ENCODE results near the gene PARP14.

DNA sequence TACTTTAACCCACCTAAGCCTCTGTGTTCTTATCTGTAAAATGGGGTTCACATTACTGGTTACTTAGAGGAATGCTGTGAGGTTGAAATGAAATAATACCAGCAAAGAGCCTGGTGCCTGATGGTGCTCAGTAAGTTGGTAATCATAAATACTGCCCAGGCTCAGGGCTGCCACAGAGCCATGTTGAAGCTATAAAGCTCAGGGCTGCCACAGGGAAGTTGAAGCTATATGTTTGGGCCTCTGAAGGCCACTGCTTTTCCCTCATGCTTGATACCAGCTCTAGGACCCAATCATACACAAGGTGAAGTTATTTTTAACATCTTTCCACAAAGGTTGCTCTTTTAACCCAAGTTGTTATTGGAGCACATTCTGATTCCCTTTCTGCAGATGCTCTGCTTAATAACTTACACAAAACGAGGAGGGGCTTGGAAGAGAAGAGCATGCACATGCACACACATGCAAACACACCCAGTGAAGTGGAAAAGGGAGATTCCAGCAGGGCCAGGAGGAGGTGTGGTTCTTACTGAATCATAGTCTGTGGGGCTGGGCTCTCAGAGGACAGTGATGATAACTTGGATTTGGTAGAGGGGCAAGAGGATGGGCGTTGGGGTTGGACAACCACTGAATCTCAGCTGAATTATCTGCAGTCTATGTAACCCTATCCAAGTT is 17.4 kb downstream of the PARP14 start:
- no peak for TF ChIP-seq SIN3A (IDR thresholded peaks at IDR 0.05; ENCODE audit: borderline replicate concordance, insufficient read depth, low read depth, low read length)
- TF ChIP-seq, protein P1, sequence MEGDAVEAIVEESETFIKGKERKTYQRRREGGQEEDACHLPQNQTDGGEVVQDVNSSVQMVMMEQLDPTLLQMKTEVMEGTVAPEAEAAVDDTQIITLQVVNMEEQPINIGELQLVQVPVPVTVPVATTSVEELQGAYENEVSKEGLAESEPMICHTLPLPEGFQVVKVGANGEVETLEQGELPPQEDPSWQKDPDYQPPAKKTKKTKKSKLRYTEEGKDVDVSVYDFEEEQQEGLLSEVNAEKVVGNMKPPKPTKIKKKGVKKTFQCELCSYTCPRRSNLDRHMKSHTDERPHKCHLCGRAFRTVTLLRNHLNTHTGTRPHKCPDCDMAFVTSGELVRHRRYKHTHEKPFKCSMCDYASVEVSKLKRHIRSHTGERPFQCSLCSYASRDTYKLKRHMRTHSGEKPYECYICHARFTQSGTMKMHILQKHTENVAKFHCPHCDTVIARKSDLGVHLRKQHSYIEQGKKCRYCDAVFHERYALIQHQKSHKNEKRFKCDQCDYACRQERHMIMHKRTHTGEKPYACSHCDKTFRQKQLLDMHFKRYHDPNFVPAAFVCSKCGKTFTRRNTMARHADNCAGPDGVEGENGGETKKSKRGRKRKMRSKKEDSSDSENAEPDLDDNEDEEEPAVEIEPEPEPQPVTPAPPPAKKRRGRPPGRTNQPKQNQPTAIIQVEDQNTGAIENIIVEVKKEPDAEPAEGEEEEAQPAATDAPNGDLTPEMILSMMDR (IDR thresholded peaks at IDR 0.05): no peak

All from Panc1 (cell line).